ENCODE results near the gene ANKRD62. TPM values are rescaled to one million over a fixed set of nuclear protein-coding genes. Genes with fewer than 3 reads are reported as not detected.
"Not testable (repeated sequence)": the region's sequence is repeated elsewhere in the genome, so short reads cannot be mapped to it uniquely, and the experiment has no call there.

Gene ANKRD62
- total and polyA plus RNA-seq, 4 donors: not detected

GRCh38 chr18:12064086-12064763, 29.4 kb upstream of the ANKRD62 start:
- Histone ChIP-seq H3K27ac (ENCODE audit: low read depth in 1 of 2, low read length in 2 of 2) (no peak overlapping the region), H3K4me3 (ENCODE audit: low read length in 2 of 2) (no peak overlapping the region), H3K36me3 (ENCODE audit: control insufficient read depth in 1 of 2, insufficient read depth in 2 of 2, low read length in 1 of 2) (no peaks in the 10 kb centered on the region), H3K9me3 (ENCODE audit: control insufficient read depth, low read length) (no peaks in the 10 kb centered on the region), H3K27me3 (ENCODE audit: control insufficient read depth in 1 of 2, insufficient read depth in 2 of 2, low read length in 1 of 2) (no peaks in the 10 kb centered on the region), H3K4me1 (ENCODE audit: control insufficient read depth in 1 of 2, insufficient read depth in 2 of 2, low read length in 2 of 2) (no peaks in the 10 kb centered on the region)
- ATAC-seq (ENCODE audit: low FRiP score): no peak
- DNase-seq: no peak
- intact Hi-C loops (cut with DNase I): loop anchor here in 1 of 2 donors (10.0 kb wide), 1 partner anchor 171 kb away; no protein-coding TSS in a partner anchor
- 91 to 95% methylated on average over 6 to 7 of the region's 7 CpGs for WGBS, 2 donors

- no peak for ATAC-seq (ENCODE audit: low FRiP score)
- no peak overlapping the region for H3K27ac ChIP-seq (ENCODE audit: low read depth in 1 of 2, low read length in 2 of 2)
- DNase-seq: no peak
- H3K36me3 ChIP-seq (ENCODE audit: control insufficient read depth in 1 of 2, insufficient read depth in 2 of 2, low read length in 1 of 2): no peaks in the 10 kb centered on the region
- no peak overlapping the region for H3K4me3 ChIP-seq (ENCODE audit: low read length in 2 of 2)
- no peaks in the 10 kb centered on the region for H3K4me1 ChIP-seq (ENCODE audit: control insufficient read depth in 1 of 2, insufficient read depth in 2 of 2, low read length in 2 of 2)
- no peaks in the 10 kb centered on the region for H3K27me3 ChIP-seq (ENCODE audit: control insufficient read depth in 1 of 2, insufficient read depth in 2 of 2, low read length in 1 of 2)
- no peaks in the 10 kb centered on the region for H3K9me3 ChIP-seq (ENCODE audit: control insufficient read depth, low read length)
- intact Hi-C loops (cut with DNase I): loop anchor here in 1 of 2 donors (10.0 kb wide), 1 partner anchor 169 kb away; no protein-coding TSS in a partner anchor
- WGBS, 2 donors: 80 to 81% methylated on average over 5 of the region's 5 CpGs
Observed at GRCh38 chr18:12065397-12065796, 28.2 kb upstream of the ANKRD62 start.

GRCh38 chr18:12066910-12067511, 26.6 kb upstream of the ANKRD62 start:
- intact Hi-C loops (cut with DNase I): loop anchor here in 1 of 2 donors (10.0 kb wide), 1 partner anchor 168 kb away; no protein-coding TSS in a partner anchor
- Histone ChIP-seq H3K9me3 (ENCODE audit: control insufficient read depth, low read length) (no peaks in the 10 kb centered on the region), H3K36me3 (ENCODE audit: control insufficient read depth in 1 of 2, insufficient read depth in 2 of 2, low read length in 1 of 2) (no peaks in the 10 kb centered on the region), H3K27ac (ENCODE audit: low read depth in 1 of 2, low read length in 2 of 2) (no peak overlapping the region), H3K4me3 (ENCODE audit: low read length in 2 of 2) (no peak overlapping the region), H3K27me3 (ENCODE audit: control insufficient read depth in 1 of 2, insufficient read depth in 2 of 2, low read length in 1 of 2) (no peaks in the 10 kb centered on the region), H3K4me1 (ENCODE audit: control insufficient read depth in 1 of 2, insufficient read depth in 2 of 2, low read length in 2 of 2) (no peaks in the 10 kb centered on the region)
- ATAC-seq (ENCODE audit: low FRiP score) (peak; percentile 22), DNase-seq (no peak)
- WGBS, 2 donors: 98% methylated on average over 46 to 47 of the region's 47 CpGs

- Histone ChIP-seq H3K27ac (ENCODE audit: low read depth in 1 of 2, low read length in 2 of 2) (no peak overlapping the region), H3K36me3 (ENCODE audit: control insufficient read depth in 1 of 2, insufficient read depth in 2 of 2, low read length in 1 of 2) (no peaks in the 10 kb centered on the region), H3K4me3 (ENCODE audit: low read length in 2 of 2) (no peak overlapping the region), H3K9me3 (ENCODE audit: control insufficient read depth, low read length) (no peaks in the 10 kb centered on the region), H3K4me1 (ENCODE audit: control insufficient read depth in 1 of 2, insufficient read depth in 2 of 2, low read length in 2 of 2) (no peaks in the 10 kb centered on the region), H3K27me3 (ENCODE audit: control insufficient read depth in 1 of 2, insufficient read depth in 2 of 2, low read length in 1 of 2) (no peaks in the 10 kb centered on the region)
- DNase-seq: no peak
- 98% methylated on average over 26 of the region's 26 CpGs for WGBS, 2 donors
- ATAC-seq (ENCODE audit: low FRiP score): no peak
- intact Hi-C loops (cut with DNase I): loop anchor here in 1 of 2 donors (10.0 kb wide), 1 partner anchor 167 kb away; no protein-coding TSS in a partner anchor
Observed at GRCh38 chr18:12067671-12068070, 26.0 kb upstream of the ANKRD62 start.

- DNase-seq: not testable (repeated sequence)
- WGBS, 2 donors: 42 to 50% methylated on average over 41 to 44 of the region's 44 CpGs
Observed at GRCh38 chr18:12068316-12068949, 25.2 kb upstream of the ANKRD62 start.

GRCh38 chr18:12068950-12069320, 24.7 kb upstream of the ANKRD62 start:
- ATAC-seq (ENCODE audit: low FRiP score) (no peak), DNase-seq (no peak)
- Histone ChIP-seq H3K36me3 (ENCODE audit: control insufficient read depth in 1 of 2, insufficient read depth in 2 of 2, low read length in 1 of 2) (no peaks in the 10 kb centered on the region), H3K9me3 (ENCODE audit: control insufficient read depth, low read length) (no peaks in the 10 kb centered on the region), H3K4me3 (ENCODE audit: low read length in 2 of 2) (no peak overlapping the region), H3K27me3 (ENCODE audit: control insufficient read depth in 1 of 2, insufficient read depth in 2 of 2, low read length in 1 of 2) (no peaks in the 10 kb centered on the region), H3K27ac (ENCODE audit: low read depth in 1 of 2, low read length in 2 of 2) (no peak overlapping the region), H3K4me1 (ENCODE audit: control insufficient read depth in 1 of 2, insufficient read depth in 2 of 2, low read length in 2 of 2) (no peaks in the 10 kb centered on the region)
- intact Hi-C loops (cut with DNase I): loop anchor here in 1 of 2 donors (10.0 kb wide), 1 partner anchor 166 kb away; no protein-coding TSS in a partner anchor
- 16 to 18% methylated on average over 3 of the region's 3 CpGs for WGBS, 2 donors

More at GRCh38 chr18:12068316-12068949, 25.2 kb upstream of the ANKRD62 start:
- not testable (repeated sequence) for ATAC-seq (ENCODE audit: low FRiP score); H3K9me3 ChIP-seq (ENCODE audit: control insufficient read depth, low read length); H3K27me3 ChIP-seq (ENCODE audit: control insufficient read depth in 1 of 2, insufficient read depth in 2 of 2, low read length in 1 of 2); H3K36me3 ChIP-seq (ENCODE audit: control insufficient read depth in 1 of 2, insufficient read depth in 2 of 2, low read length in 1 of 2); H3K4me1 ChIP-seq (ENCODE audit: control insufficient read depth in 1 of 2, insufficient read depth in 2 of 2, low read length in 2 of 2); H3K27ac ChIP-seq (ENCODE audit: low read depth in 1 of 2, low read length in 2 of 2); H3K4me3 ChIP-seq (ENCODE audit: low read length in 2 of 2)
- intact Hi-C loops (cut with DNase I): loop anchor here in 1 of 2 donors (10.0 kb wide), 1 partner anchor 166 kb away; no protein-coding TSS in a partner anchor

GRCh38 chr18:12071066-12071465, 22.6 kb upstream of the ANKRD62 start:
- DNase-seq; H3K4me3 ChIP-seq (ENCODE audit: low read length in 2 of 2); intact Hi-C loops (cut with DNase I); H3K4me1 ChIP-seq (ENCODE audit: control insufficient read depth in 1 of 2, insufficient read depth in 2 of 2, low read length in 2 of 2); H3K36me3 ChIP-seq (ENCODE audit: control insufficient read depth in 1 of 2, insufficient read depth in 2 of 2, low read length in 1 of 2); H3K27me3 ChIP-seq (ENCODE audit: control insufficient read depth in 1 of 2, insufficient read depth in 2 of 2, low read length in 1 of 2); ATAC-seq (ENCODE audit: low FRiP score); H3K27ac ChIP-seq (ENCODE audit: low read depth in 1 of 2, low read length in 2 of 2); H3K9me3 ChIP-seq (ENCODE audit: control insufficient read depth, low read length): not testable (repeated sequence)
- 13 to 18% methylated on average over 1 of the region's 1 CpG for whole genome bisulfite sequencing, 2 donors

GRCh38 chr18:12072996-12073395, 20.6 kb upstream of the ANKRD62 start:
- WGBS, 2 donors: 30 to 44% methylated on average over 1 of the region's 1 CpG
- Histone ChIP-seq H3K27me3 (ENCODE audit: control insufficient read depth in 1 of 2, insufficient read depth in 2 of 2, low read length in 1 of 2) (no peaks in the 10 kb centered on the region), H3K9me3 (ENCODE audit: control insufficient read depth, low read length) (no peaks in the 10 kb centered on the region), H3K36me3 (ENCODE audit: control insufficient read depth in 1 of 2, insufficient read depth in 2 of 2, low read length in 1 of 2) (no peaks in the 10 kb centered on the region), H3K4me1 (ENCODE audit: control insufficient read depth in 1 of 2, insufficient read depth in 2 of 2, low read length in 2 of 2) (no peaks in the 10 kb centered on the region), H3K27ac (ENCODE audit: low read depth in 1 of 2, low read length in 2 of 2) (no peak overlapping the region), H3K4me3 (ENCODE audit: low read length in 2 of 2) (no peak overlapping the region)
- no peak for DNase-seq
- no peak for ATAC-seq (ENCODE audit: low FRiP score)
- intact Hi-C loops (cut with DNase I): no loop called here

Data from aorta (tissue), 5 donors.